Stimulated activated memory B cell treated with anti-CD40 and anti-IgM and Interleukin-4, amounts not matched to agents 10 μg/mL and 1 μg/mL and 100 μg/mL, for 72 hours (primary cell): ENCODE measurements around the gene FBRSL1.

Experiments
- ATAC-seq: fragments of 150-1000 bp; cut with Tn5 transposase; 2 replicates; pipeline ENCODE4 v1.10.0; 2021
- H3K27ac Mint-ChIP-seq: one replicate; pipeline ENCODE4 v1.8.0; 2022; ENCODE audit warnings: mild to moderate bottlenecking, mixed read lengths
- H3K27me3 Mint-ChIP-seq: one replicate; pipeline ENCODE4 v1.8.0; 2022; ENCODE audit warnings: mixed read lengths
- H3K36me3 Mint-ChIP-seq: one replicate; pipeline ENCODE4 v1.8.0; 2022; ENCODE audit warnings: mixed read lengths
- H3K4me1 Mint-ChIP-seq: one replicate; pipeline ENCODE4 v1.8.0; 2022; ENCODE audit warnings: mixed read lengths
- H3K4me3 Mint-ChIP-seq: one replicate; pipeline ENCODE4 v1.8.0; 2022; ENCODE audit warnings: mild to moderate bottlenecking, moderate library complexity, mixed read lengths
- H3K9me3 Mint-ChIP-seq: one replicate; pipeline ENCODE4 v1.8.0; 2022; ENCODE audit warnings: mixed read lengths

Gene FBRSL1

DNA sequence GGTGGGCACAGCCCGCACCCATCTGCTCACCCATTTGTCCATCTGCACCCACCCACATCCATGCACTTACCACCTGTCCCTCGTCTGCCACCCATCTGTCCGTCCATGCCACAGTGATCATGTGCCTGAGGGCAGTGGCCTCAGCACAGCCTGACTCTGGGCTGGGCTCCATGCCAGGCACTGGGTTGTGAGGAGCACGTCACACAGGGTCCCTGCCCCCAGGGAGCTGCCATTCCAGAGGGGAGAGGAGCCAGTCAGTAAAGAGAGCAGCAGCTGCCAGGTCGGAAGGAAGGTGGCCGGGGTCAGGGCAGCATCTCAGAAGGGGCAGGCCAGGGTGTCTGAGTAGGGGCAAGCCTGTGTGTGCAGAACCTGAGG lies 43.6 kb downstream of the FBRSL1 start:
- Mint-ChIP-seq H3K4me1 (peaks cover 28% of the 10 kb centered on the region), H3K27ac (no peak overlapping the region), H3K9me3 (peaks cover 13% of the 10 kb centered on the region), H3K36me3 (peaks cover 28% of the 10 kb centered on the region), H3K4me3 (no peak overlapping the region), H3K27me3 (no peaks in the 10 kb centered on the region)
- ATAC-seq = no peak

- H3K27ac Mint-ChIP-seq = no peak overlapping the region
- peaks cover 28% of the 10 kb centered on the region for H3K36me3 Mint-ChIP-seq
- no peak overlapping the region for H3K4me3 Mint-ChIP-seq
- peaks cover 28% of the 10 kb centered on the region for H3K4me1 Mint-ChIP-seq
- ATAC-seq = no peak
- no peaks in the 10 kb centered on the region for H3K27me3 Mint-ChIP-seq
- H3K9me3 Mint-ChIP-seq = peaks cover 13% of the 10 kb centered on the region
Observed at GRCh38 chr12:132534076-132534475, 44.1 kb downstream of the FBRSL1 start.

DNA sequence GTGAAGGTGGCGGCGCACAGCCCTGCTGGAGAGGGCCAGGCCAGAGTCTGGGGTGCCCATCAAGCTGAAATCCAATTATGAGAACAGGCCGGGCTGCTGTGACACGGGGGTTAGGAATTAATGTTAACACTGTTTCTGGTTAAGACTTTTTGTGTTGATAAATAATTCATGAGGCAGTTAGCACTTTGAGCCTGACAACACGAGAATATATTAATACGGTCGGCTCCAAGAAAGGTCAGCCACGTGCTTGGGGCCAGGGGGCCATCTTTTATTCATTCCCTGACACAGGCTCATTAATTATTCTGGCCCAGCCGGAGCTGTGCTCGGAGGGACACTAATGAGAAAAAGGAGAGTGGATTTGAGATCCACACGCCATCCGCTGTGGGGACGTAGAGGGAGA lies 45.1 kb downstream of the FBRSL1 start:
- H3K27me3 Mint-ChIP-seq = no peaks in the 10 kb centered on the region
- no peak for ATAC-seq

DNA sequence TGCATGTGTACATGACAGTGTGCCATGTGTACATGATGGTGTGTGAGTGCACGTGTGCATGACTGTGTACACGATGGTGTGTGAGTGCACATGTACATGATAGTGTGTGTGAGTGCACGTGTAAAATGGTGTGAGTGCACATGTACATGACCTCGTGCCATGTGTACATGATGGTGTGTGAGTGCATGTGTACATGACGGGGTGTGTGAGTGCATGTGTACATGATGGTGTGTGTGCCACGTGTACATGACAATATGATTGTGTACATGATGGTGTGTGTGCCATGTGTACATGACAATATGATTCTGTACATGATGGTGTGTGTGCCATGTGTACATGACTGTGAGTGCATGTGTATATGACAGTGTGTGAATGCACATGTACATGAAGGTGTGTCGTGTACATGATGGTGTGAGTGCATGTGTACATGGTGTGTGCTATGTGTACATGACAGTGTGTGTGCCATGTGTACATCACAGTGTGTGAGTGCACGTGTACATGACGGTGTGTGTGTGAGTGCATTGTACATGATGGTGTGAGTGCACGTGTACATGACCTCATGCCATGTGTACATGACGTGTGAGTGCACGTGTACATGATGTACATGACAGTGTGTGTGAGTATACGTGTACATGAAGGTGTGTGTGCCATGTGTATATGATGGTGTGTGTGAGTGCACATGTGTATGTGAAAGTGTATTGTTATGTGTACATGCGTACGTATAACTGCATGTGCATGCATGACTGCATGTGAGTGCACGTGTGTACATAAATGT lies 46.3 kb downstream of the FBRSL1 start:
- peaks cover 20% of the 10 kb centered on the region for H3K4me1 Mint-ChIP-seq
- H3K27ac Mint-ChIP-seq = no peak overlapping the region
- H3K27me3 Mint-ChIP-seq = no peaks in the 10 kb centered on the region

More for the DNA sequence above, 45.1 kb downstream of the FBRSL1 start:
- no peak overlapping the region for H3K4me3 Mint-ChIP-seq
- peaks cover 13% of the 10 kb centered on the region for H3K9me3 Mint-ChIP-seq
- H3K27ac Mint-ChIP-seq = no peak overlapping the region
- H3K4me1 Mint-ChIP-seq = peaks cover 24% of the 10 kb centered on the region
- H3K36me3 Mint-ChIP-seq = peaks cover 21% of the 10 kb centered on the region

GRCh38 chr12:132537049-132537448 lies 47.1 kb downstream of the FBRSL1 start:
- no peak overlapping the region for H3K4me3 Mint-ChIP-seq
- peaks cover 13% of the 10 kb centered on the region for H3K9me3 Mint-ChIP-seq
- ATAC-seq = no peak
- no peaks in the 10 kb centered on the region for H3K27me3 Mint-ChIP-seq
- H3K27ac Mint-ChIP-seq = no peak overlapping the region
- peaks cover 20% of the 10 kb centered on the region for H3K4me1 Mint-ChIP-seq
- H3K36me3 Mint-ChIP-seq = peaks cover 26% of the 10 kb centered on the region

More for the DNA sequence above, 46.3 kb downstream of the FBRSL1 start:
- H3K9me3 Mint-ChIP-seq = peaks cover 13% of the 10 kb centered on the region
- no peak for ATAC-seq
- H3K4me3 Mint-ChIP-seq = no peak overlapping the region
- peaks cover 26% of the 10 kb centered on the region for H3K36me3 Mint-ChIP-seq

DNA sequence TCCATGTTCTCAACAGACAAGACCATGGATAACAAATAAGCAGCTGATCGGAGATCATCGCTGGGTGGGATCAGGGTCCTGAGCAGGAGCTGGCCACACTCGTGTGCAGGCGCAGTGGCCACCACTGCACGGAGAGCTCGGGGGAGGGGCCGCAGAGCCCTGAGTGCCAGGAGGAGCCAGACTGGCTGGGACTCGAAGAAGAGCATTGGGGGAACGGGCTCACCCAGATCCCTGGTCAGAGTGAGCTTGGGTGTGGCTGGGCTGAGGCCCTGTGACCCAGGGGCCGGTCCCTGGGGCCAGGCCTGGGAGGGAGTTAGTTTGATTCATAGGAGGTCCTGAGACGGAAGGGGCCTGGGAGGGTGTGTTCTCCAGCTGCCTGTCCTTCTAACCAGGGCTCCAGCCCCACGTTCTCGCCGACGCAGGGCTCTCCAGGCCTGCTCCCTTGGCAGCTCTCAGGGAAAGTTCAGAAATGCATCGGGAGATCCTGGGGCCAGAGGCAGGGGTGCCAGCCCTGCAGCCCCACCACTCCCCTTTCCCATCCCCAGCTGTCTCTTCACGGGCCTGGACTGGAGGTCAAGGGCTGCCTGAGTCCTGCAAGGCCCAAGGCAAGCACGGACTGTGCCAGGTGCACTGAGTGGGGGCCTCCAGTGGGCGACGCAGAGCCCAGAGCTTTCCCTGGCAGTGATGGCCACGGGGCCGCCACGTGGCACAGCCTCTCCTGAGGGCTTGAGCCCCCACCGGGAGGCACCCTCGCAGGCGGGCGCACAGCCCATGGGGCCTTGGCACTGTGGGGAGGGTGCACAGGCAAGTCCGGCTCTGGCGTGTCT lies 48.1 kb downstream of the FBRSL1 start:
- peaks cover 20% of the 10 kb centered on the region for H3K4me1 Mint-ChIP-seq
- H3K9me3 Mint-ChIP-seq = peaks cover 13% of the 10 kb centered on the region
- ATAC-seq = no peak
- no peaks in the 10 kb centered on the region for H3K27me3 Mint-ChIP-seq
- no peak overlapping the region for H3K27ac Mint-ChIP-seq
- H3K4me3 Mint-ChIP-seq = no peak overlapping the region
- peaks cover 26% of the 10 kb centered on the region for H3K36me3 Mint-ChIP-seq

- H3K4me3 Mint-ChIP-seq = no peak overlapping the region
- H3K27ac Mint-ChIP-seq = no peak overlapping the region
- H3K9me3 Mint-ChIP-seq = peaks cover 13% of the 10 kb centered on the region
- no peaks in the 10 kb centered on the region for H3K27me3 Mint-ChIP-seq
- H3K36me3 Mint-ChIP-seq = peaks cover 22% of the 10 kb centered on the region
- peaks cover 20% of the 10 kb centered on the region for H3K4me1 Mint-ChIP-seq
- no peak for ATAC-seq
Observed at GRCh38 chr12:132538663-132538990, 48.7 kb downstream of the FBRSL1 start.

DNA sequence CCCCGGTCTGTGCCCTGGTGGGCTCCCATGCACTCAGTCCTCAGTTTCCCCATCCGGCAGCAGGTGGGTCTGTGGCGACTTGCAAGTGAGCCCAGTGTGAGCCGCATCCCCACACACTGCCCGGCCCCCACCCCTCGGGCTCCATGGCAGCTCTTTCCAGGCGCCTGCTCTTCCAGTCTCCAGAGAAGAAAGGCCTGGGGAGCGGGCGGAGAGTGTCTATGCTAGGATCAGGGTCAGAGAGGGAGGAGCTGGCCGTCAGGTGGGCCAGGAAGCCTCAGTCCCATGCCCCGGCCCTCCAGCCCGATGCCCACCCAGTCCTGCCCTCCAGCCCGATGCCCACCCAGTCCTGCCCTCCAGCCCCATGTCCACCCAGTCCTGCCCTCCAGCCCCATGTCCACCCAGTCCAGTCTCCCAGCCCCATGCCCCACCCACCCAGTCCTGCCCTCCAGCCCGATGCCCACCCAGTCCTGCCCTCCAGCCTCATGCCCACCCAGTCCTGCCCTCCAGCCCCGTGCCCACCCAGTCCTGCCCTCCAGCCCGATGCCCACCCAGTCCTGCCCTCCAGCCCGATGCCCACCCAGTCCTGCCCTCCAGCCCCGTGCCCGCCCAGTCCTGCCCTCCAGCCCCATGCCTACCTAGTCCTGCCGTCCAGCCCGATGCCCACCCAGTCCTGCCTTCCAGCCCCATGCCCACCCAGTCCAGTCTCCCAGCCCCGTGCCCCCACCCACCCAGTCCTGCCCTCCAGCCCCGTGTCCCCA lies 49.2 kb downstream of the FBRSL1 start:
- Mint-ChIP-seq H3K27me3 (no peaks in the 10 kb centered on the region), H3K4me3 (no peak overlapping the region), H3K4me1 (peaks cover 20% of the 10 kb centered on the region), H3K9me3 (peaks cover 13% of the 10 kb centered on the region), H3K36me3 (peaks cover 21% of the 10 kb centered on the region), H3K27ac (no peak overlapping the region)
- no peak for ATAC-seq

GRCh38 chr12:132540436-132540835 lies 50.5 kb downstream of the FBRSL1 start:
- ATAC-seq = no peak
- Mint-ChIP-seq H3K4me1 (peaks cover 20% of the 10 kb centered on the region), H3K9me3 (peaks cover 10% of the 10 kb centered on the region), H3K4me3 (no peak overlapping the region), H3K36me3 (peaks cover 16% of the 10 kb centered on the region), H3K27me3 (no peaks in the 10 kb centered on the region), H3K27ac (no peak overlapping the region)

GRCh38 chr12:132541200-132541599 lies 51.2 kb downstream of the FBRSL1 start:
- no peak overlapping the region for H3K27ac Mint-ChIP-seq
- no peaks in the 10 kb centered on the region for H3K27me3 Mint-ChIP-seq
- H3K4me3 Mint-ChIP-seq = no peak overlapping the region
- peaks cover 4% of the 10 kb centered on the region for H3K9me3 Mint-ChIP-seq
- peaks cover 16% of the 10 kb centered on the region for H3K4me1 Mint-ChIP-seq
- no peak for ATAC-seq
- peaks cover 15% of the 10 kb centered on the region for H3K36me3 Mint-ChIP-seq

DNA sequence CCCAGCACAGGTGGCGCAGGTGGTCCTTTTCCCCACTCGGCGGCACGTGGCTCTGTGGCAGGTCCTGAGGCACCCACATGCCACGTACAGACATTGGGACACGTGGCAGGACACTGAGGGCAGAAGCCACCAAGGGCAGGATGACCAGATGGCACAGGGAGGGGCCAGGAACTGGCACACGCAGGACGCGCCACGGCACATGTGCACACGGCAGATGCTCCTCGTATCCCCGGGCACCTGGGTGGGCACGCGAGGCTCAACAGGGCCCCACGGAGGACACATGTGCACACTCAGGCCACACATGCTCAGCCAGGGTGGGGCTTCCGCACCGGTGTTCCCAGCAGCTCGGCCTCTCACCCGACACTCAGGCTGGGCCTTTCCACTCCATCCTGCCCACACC lies 52.0 kb downstream of the FBRSL1 start:
- H3K27me3 Mint-ChIP-seq = no peaks in the 10 kb centered on the region
- no peak overlapping the region for H3K27ac Mint-ChIP-seq
- H3K36me3 Mint-ChIP-seq = peaks cover 15% of the 10 kb centered on the region
- no peak for ATAC-seq
- no peaks in the 10 kb centered on the region for H3K9me3 Mint-ChIP-seq
- peaks cover 8% of the 10 kb centered on the region for H3K4me1 Mint-ChIP-seq
- no peak overlapping the region for H3K4me3 Mint-ChIP-seq

DNA sequence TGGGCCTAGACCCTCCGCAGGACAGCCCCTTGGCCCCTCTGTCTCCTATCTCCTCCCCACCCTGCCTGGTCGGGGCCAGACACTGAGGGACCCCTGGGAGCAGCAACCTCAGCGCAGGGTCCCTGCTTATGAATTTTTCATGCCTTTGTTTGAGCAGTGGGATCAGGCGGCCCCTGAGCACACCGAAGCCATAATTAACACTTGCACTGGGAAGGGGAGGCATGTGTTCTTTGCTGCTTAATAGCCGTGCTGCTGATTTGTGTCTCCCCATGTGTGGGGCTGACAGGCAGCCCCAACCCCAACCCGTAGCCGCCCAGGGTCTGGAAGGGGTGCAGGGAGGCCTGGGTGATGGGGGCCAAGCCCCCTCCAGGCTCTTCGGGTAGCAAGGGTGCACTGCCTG lies 52.7 kb downstream of the FBRSL1 start:
- Mint-ChIP-seq H3K36me3 (peaks cover 15% of the 10 kb centered on the region), H3K9me3 (no peaks in the 10 kb centered on the region), H3K27me3 (no peaks in the 10 kb centered on the region), H3K27ac (no peak overlapping the region), H3K4me1 (peaks cover 2% of the 10 kb centered on the region), H3K4me3 (no peak overlapping the region)
- no peak for ATAC-seq

DNA sequence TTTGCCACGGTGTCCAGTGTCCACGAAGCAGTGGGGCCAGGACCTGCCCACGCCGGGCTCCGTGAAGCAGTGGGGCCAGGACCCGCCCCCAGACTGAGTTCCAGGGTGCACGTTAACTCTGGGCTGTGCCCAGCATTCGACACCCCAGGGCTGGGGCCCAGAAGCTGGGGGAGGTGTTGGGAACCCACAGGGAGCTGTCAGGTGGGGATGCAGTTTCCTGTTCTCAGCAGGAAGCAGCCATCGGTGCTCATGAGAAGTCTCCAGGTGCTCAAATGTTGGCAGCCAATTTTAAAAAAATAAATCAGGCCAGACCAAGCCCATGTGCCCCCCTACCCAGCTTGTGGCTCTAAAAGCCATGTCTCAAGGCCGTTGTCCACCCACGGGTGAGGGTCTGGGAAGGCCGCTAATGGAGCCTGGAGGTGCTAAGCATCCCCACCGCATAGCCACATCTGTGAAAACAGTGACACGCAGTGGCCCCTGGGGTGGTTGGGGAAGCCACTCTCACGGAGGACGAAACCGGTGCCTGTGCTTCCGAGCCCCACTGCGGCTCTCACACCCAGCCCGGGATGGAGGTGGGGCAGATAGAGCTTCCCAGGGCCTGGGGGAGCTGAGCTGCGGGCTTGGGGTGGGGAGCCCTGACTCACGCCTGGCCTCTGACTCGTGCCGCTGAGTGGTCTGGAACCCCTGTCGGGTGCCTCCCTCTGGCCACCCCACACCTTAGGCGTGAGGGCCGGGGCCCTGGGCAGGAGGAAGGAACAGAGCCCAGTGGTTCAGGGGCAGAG lies 53.5 kb downstream of the FBRSL1 start:
- ATAC-seq = no peak
- H3K36me3 Mint-ChIP-seq = peaks cover 15% of the 10 kb centered on the region
- H3K4me1 Mint-ChIP-seq = no peaks in the 10 kb centered on the region
- no peak overlapping the region for H3K27ac Mint-ChIP-seq
- H3K9me3 Mint-ChIP-seq = no peaks in the 10 kb centered on the region
- H3K4me3 Mint-ChIP-seq = no peak overlapping the region
- no peaks in the 10 kb centered on the region for H3K27me3 Mint-ChIP-seq

GRCh38 chr12:132544080-132544397 lies 54.1 kb downstream of the FBRSL1 start:
- no peaks in the 10 kb centered on the region for H3K9me3 Mint-ChIP-seq
- no peak overlapping the region for H3K27ac Mint-ChIP-seq
- no peak for ATAC-seq
- H3K27me3 Mint-ChIP-seq = no peaks in the 10 kb centered on the region
- H3K4me1 Mint-ChIP-seq = no peaks in the 10 kb centered on the region
- H3K36me3 Mint-ChIP-seq = peaks cover 15% of the 10 kb centered on the region
- H3K4me3 Mint-ChIP-seq = no peak overlapping the region

- H3K4me1 Mint-ChIP-seq = no peaks in the 10 kb centered on the region
- no peak overlapping the region for H3K27ac Mint-ChIP-seq
- no peaks in the 10 kb centered on the region for H3K27me3 Mint-ChIP-seq
- peaks cover 15% of the 10 kb centered on the region for H3K36me3 Mint-ChIP-seq
- no peak for ATAC-seq
- H3K4me3 Mint-ChIP-seq = no peak overlapping the region
- H3K9me3 Mint-ChIP-seq = no peaks in the 10 kb centered on the region
Observed at GRCh38 chr12:132544498-132544897, 54.5 kb downstream of the FBRSL1 start.
